H1 (cell line): ENCODE measurements around the gene TRUB1. TPM values are rescaled to one million over a fixed set of nuclear protein-coding genes. Genes with fewer than 3 reads are reported as not detected.

ENCODE experiments used
- BRCA1 ChIP-seq: IDR thresholded peaks from 2 replicates; pipeline ENCODE4 v1.6.1; 2012; ENCODE audit warnings: low read depth, low read length, improper control_type of control experiment
- SP4 ChIP-seq: IDR thresholded peaks from 2 replicates; pipeline ENCODE4 v1.6.1; 2012; ENCODE audit warnings: low read length, inconsistent platforms
- TEAD4 ChIP-seq: IDR thresholded peaks from 2 replicates; pipeline ENCODE4 v1.6.1; 2012; ENCODE audit warnings: low read depth, low read length, inconsistent platforms, mixed read lengths
- polyA plus RNA-seq, 7 experiments: library from polyadenylated mRNA; depleted of rRNA in 3 of 7; stranded (reverse) in 5 of 7; unstranded in 2 of 7; fragments of >200 nt in 5 of 7; fragments of 200-250 nt in 2 of 7; gene quantifications; 1 replicate in 5 of 7; 2 replicates in 1 of 7; 4 replicates in 1 of 7; pipeline versions ENCODE4 v1.2.1 to v1.2.3, GENCODE V29; 2011 to 2013; ENCODE audit warnings: missing spikeins in 2 of 7, mixed read lengths in 2 of 7
- total RNA-seq: library from RNA; stranded (reverse); fragmentation: NEBNext Ultra II Directional; extraction: Animal tissue kit (Norgen Biotek cat#: 25700); gene quantifications from 2 replicates; pipeline ENCODE4 v1.2.1, GENCODE V29; 2021

Gene TRUB1
- total and polyA plus RNA-seq, 2 of the 8 experiments (the other 6 are each of a cell fraction or from before 2014, with no cell fraction given), result 6.3 to 22.2 TPM

DNA sequence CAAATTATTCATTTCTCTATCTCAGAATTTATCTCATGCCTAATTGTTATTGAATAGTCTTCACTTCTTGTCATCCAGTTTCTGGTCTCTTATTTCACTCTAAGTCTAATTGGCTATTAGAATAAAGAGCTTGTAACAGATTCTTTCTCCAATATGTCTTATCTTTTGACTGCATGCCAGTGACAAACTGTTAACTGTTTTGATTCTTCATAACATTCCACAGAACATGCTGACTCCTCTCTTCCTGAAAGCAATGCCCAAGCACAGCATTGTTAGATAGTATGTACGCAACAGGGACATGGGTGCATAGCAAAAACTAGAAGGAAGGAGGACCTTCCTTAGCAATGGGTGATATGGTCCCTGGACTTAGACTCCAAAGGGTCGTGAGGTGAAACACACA is 65.4 kb downstream of the TRUB1 start (continued):
- TF ChIP-seq TEAD4 (no peak), BRCA1 (no peak), SP4 (no peak)
- TF ChIP-seq, all 59 proteins: peak for 0
